Suprapubic skin (tissue), 4 donors: ENCODE measurements around the gene SND1.

Experiments used
- EP300 ChIP-seq: sonication (generic); formaldehyde crosslinking; IDR thresholded peaks from one replicate; pipeline ENCODE4 v1.6.1; 2017; ENCODE audit warnings: antibody characterized with exemption
- POLR2A ChIP-seq, 2 donors: fragments of 450-650 bp; IDR thresholded peaks; one replicate each; pipeline ENCODE4 v1.6.1; 2017; ENCODE audit warnings: antibody characterized with exemption in 2 of 2, mild to moderate bottlenecking in 2 of 2, moderate library complexity in 2 of 2
- POLR2AphosphoS5 ChIP-seq, 3 donors: sonication (generic); formaldehyde crosslinking; IDR thresholded peaks; one replicate each; pipeline ENCODE4 v1.6.1; 2017; ENCODE audit warnings: antibody characterized with exemption in 3 of 3
- TF ChIP-seq, protein P1 (sequence below), 2 donors: fragments of 200-600 bp in 1 of 2; fragments of 450-650 bp in 1 of 2; sonication (generic) in 1 of 2; IDR thresholded peaks; one replicate each; pipeline ENCODE4 v1.5.1; 2016 to 2019; ENCODE audit warnings: antibody characterized with exemption in 2 of 2, mild to moderate bottlenecking in 1 of 2, moderate library complexity in 1 of 2

DNA sequence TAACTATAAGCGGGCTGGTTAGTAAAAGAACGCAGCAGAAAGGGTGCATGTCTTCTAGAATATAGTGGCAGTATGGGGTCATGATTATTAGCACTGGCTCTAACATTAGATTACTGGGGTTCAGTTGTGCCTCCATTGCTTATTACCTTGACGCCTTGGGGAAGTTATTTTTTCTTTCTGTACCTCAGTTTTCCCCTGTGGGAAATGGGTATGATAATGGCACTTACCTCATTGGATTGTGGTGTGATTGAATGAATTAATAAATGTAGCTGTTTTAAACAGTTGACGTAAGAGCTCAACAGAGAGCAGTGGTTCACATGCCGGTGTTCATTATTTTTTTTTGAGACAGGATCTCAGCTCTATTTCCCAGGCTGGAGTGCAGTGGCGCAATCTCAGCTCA, 262.7 kb downstream of the SND1 start:
- TF ChIP-seq, protein P1, sequence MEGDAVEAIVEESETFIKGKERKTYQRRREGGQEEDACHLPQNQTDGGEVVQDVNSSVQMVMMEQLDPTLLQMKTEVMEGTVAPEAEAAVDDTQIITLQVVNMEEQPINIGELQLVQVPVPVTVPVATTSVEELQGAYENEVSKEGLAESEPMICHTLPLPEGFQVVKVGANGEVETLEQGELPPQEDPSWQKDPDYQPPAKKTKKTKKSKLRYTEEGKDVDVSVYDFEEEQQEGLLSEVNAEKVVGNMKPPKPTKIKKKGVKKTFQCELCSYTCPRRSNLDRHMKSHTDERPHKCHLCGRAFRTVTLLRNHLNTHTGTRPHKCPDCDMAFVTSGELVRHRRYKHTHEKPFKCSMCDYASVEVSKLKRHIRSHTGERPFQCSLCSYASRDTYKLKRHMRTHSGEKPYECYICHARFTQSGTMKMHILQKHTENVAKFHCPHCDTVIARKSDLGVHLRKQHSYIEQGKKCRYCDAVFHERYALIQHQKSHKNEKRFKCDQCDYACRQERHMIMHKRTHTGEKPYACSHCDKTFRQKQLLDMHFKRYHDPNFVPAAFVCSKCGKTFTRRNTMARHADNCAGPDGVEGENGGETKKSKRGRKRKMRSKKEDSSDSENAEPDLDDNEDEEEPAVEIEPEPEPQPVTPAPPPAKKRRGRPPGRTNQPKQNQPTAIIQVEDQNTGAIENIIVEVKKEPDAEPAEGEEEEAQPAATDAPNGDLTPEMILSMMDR (IDR thresholded peaks at IDR 0.05): no peak
- TF ChIP-seq POLR2AphosphoS5 (IDR thresholded peaks at IDR 0.05): no peak
- no peak for TF ChIP-seq EP300
- TF ChIP-seq POLR2A (IDR thresholded peaks at IDR 0.05): no peak
